Fibroblast of skin of scalp (primary cell): ENCODE measurements around the gene GPR25. TPM values are rescaled to one million over a fixed set of nuclear protein-coding genes. Genes with fewer than 3 reads are reported as not detected.

ENCODE experiments used
- DNase-seq: peaks from one replicate; pipeline ENCODE4 v3.0.0-alpha.2; 2013
- polyA plus RNA-seq, 2 experiments: library from polyadenylated mRNA; unstranded; fragments of 120-200 nt; gene quantifications; one replicate each; pipeline ENCODE4 v1.2.1, GENCODE V29; 2013; ENCODE audit not compliant: insufficient read length in 2 of 2

Gene GPR25, protein sequence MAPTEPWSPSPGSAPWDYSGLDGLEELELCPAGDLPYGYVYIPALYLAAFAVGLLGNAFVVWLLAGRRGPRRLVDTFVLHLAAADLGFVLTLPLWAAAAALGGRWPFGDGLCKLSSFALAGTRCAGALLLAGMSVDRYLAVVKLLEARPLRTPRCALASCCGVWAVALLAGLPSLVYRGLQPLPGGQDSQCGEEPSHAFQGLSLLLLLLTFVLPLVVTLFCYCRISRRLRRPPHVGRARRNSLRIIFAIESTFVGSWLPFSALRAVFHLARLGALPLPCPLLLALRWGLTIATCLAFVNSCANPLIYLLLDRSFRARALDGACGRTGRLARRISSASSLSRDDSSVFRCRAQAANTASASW
- polyA plus RNA-seq (2013, experiment 1 of 2; ENCODE audit: insufficient read length) = not detected
- polyA plus RNA-seq (2013, experiment 2 of 2; ENCODE audit: insufficient read length) = not detected

DNA sequence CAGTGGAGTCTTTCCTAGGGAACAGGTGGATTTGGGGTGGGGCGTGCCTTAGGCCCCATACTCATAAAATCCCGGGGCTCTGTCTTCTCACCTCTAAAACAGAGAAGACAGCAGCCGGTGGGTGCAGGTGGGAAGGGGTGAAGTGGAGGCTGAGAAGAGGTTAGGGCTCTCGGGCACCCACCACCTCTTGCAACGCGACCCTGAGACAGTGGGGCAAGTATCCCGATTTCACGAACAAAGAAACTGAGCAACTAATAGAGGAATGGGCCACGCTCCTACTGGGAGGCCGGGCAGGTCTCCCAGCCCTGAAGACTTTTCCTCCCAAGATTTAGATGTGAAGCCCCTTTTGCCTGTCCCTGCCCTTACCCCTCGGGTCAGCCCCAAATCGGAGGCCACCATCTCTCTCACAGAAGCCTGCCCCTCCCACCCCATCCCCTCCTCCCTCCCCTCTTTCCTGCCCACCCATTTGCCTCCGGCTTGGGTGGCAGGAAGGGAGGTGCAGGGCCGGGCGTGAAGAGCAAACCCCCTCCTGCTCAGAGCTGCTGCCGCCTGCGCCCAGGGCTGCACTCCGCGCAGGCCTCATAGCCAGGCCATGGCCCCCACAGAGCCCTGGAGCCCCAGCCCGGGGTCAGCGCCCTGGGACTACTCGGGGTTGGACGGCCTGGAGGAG lies at the start of gene GPR25:
Gene GPR25 (plus strand): TSS at position 536 of the 670 bp plus-strand sequence. CDS start 57 bp downstream, at position 593.
- DNase-seq = no peak

DNA sequence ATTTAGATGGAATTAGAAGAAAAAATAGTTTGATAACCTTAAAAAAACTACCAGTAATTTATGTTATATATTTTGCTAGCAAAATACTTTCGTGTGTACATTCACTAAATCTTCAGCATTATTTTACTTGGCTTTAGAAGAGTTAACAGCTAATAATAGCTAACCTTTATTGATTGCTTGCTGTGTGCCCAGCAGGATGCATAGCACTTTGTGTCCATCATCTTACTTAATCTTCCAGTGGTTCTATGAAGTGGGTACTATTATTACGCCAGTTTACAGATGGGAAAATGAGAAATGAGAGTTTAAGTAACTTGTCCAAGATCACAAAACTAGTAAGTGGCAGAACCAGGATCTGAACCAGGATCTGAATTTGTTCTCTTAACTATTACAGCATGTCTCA lies 41.7 kb upstream of the GPR25 start:
- DNase-seq = no peak

DNA sequence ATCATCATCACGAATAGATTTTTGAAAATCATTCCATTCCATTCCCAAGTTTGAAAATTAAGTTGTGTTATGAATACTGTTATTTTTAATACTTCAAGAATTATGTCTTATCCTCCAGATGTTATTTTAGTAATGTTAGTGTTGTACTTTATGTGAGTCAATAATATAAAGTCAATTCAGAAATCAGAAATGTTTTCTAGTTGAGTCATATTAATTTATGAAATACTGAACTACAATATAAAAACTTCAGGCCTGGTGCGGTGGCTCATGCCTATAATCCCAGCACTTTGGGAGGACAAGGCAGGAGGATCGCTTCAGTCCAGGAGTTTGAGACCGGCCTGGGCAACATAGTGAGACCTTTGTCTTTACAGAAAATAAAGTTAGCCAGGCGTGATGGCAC lies 38.4 kb upstream of the GPR25 start:
- DNase-seq = peak; percentile 50

DNA sequence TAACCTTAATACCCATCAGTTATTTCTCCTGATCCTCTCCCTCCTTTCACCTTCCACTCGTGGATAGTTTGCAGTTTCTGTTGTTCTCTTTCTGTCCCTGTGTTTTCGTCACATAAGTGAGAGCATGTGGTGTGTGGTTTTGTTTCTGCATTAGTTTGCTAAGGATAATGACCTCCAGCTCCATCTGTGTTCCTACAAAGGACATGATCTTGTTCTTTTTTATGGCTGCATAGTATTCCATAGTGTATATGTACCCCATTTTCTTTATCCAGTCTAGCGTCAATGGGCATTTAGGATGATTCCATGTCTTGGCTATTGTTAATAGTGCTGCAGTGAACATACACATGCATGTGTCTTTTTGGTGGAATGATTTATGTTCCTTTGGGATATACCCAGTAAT lies 36.6 kb upstream of the GPR25 start:
- no peak for DNase-seq

DNA sequence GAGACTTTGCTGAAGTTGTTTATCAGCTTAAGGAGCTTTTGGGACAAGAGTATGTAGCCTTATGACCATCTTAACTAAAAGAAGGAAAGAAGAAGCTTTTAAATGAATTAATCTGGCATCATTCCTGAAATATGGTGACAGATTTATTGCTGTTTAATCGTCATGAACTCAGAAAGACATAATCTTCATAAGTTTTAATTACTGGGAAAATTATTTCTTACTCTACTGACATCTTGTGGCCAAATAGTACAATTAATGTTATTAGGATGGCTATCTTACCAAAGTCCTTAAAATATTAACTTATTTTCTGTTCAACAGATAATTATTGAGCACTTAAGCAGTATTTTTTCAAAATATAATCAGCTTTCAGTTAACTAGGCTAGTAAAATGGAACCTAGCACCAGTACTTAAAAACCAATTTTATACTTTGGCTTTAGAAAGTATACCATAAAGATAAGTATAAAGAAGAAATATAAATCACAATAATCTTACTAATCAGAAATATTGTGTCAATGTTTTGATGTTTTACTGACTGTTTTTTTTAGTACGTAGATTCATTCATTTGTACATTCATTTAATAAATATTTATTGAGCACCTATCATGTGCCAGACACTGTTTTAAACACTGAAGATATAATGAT lies 34.7 kb upstream of the GPR25 start:
- peak; percentile 46 for DNase-seq

DNA sequence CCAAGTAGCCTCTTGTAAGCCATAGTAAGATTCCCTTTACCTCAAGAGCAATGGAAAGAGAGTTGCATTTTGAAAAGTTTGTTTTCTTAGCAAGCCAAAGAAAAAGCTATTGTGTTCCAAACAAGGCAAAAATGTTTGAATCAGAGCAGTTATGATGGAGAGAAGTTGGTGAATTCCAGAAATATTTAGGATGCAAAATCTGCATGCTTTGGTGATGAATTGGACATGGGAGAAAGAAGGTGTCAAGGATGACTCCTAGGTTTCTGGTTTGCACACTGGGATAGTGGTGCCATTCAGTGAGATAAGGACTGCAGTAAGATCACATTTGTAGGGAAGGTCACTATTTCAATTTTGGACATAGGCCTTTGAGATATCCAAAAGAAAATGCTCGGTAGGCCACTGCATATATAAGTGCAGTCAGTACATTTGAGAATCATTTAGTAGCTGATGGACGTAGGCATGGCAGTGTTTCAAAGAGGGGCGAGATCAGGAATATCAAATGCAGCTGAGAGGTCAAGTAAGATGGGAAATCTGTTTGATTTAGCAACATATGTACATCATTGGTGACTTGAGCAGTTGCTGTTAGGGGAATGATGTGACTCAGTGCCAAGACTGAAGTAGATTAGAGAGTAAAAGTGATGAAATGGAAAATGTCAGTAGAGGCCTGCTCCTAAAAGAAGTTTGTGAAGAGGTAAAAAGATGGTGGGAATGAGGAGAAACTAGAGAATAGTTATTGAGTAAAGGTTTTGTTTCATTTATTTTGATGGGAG lies 33.9 kb upstream of the GPR25 start:
- peak; percentile 76 for DNase-seq

DNA sequence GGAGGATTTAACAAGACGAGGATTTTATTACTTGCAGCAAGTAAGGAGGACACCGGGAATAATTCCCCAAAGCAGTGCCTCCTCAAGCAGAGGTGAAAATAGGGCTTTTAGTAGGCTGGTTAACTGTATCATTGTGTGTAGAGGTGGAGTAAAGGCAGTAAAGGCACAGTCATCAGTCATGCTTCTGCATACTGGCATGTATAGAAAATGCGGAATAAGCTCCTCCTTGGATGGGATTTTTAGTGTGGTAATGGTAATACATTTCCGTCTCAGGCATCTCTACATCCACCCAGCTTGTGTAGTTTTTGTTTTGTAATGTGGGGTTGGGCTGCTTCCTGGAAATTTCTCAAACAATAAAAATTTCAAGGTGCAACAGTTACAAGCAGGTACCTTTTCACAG lies 27.4 kb upstream of the GPR25 start:
- no peak for DNase-seq

DNA sequence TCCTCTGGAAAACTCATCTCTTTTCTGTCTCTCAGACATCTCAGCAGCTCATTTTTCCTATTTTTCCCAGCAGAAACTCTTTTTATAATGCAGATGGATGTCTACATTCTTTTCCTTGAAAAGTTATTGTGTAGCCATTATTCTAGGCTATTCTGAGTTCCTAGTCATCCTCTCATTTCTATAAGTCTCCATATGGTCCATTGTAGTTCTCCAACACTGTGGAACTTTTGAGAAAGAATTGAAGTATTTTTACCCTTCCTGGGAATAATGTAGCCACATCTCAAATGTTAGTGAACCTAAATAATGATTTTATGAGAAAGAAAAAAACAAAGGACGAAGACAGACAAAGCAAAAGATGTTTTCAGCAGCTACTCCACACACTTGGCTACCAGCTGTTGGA lies 26.4 kb upstream of the GPR25 start:
- DNase-seq = no peak

DNA sequence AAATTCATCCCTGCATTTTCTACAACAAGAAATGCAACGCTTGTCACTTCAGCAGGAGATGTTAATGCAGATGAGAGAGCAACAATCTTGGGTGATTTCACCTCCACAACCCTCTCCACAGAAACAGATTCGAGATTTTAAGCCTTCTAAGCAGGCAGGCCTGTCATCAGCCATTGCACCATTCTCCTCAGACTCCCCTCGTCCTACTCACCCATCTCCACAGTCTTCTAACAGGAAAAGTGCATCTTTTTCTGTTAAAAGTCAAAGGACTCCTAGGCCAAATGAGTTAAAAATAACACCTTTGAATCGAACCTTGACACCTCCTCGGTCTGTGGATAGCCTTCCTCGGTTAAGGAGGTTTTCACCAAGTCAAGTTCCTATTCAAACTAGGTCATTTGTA lies 23.4 kb upstream of the GPR25 start:
- DNase-seq = no peak

DNA sequence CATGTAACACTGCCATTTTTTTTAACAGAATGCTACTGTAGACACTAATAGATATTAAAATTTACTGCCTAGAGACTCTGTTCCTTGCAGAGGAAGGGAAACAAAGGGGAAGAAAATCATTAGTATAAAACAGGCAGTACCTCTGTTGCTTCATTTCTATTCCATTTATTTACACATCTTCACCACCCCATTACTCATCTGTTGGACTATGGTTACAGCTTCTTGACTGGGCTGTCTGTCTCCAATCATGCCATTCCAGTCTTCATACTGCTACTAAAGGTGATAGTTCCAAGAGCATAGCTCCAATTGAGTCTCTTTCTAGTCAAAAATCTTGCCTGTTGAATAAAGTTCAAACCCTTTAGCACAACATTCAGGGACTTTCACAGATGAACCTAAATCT lies 22.2 kb upstream of the GPR25 start:
- no peak for DNase-seq

DNA sequence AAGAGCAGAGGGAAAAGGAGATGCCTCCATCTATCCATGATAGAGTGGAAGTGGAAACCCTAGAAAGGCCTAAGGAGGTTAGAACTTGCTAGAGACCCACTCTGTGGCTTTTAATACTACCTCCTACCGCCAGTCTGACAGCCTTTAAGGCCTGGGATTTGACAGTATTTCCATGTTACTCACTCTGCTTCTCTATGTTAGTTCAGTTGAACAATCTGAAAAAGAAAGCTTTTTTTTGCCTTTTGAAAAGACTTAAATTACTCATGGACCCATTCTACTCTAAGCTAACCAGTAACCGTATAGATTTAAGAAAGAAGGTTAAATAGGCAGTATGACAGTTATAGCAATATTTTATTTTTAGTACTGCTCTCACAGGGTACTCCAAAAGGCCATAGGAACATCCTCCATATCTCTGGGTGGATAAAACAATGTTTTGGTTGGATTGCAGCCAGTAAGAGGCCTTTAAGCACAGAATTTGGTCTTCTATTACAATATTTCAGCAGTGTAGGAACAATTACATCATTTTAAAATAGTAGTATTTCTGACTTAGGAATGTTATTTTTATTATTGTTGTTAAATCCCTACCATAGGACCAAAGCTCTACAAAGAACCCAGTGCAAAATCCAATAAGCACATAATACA lies 15.9 kb upstream of the GPR25 start:
- peak; percentile 91 for DNase-seq

DNA sequence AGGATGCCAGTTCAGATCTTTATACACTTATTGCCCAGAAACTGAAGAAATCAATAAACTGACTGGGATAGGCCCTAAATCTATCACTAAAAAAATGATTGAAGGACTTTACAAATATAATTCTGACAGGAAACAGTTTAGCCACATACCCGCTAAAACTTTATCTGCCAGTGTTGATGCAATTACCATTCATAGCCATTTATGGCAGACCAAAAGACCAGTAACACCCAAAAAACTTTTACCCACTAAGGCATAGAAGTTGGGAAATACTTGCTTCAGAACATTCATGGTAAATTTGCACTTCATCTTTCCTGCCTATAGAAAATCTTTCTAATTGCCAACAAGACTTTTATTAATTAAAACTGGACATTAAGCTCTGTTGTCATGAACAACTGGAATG lies 15.0 kb upstream of the GPR25 start:
- no peak for DNase-seq

DNA sequence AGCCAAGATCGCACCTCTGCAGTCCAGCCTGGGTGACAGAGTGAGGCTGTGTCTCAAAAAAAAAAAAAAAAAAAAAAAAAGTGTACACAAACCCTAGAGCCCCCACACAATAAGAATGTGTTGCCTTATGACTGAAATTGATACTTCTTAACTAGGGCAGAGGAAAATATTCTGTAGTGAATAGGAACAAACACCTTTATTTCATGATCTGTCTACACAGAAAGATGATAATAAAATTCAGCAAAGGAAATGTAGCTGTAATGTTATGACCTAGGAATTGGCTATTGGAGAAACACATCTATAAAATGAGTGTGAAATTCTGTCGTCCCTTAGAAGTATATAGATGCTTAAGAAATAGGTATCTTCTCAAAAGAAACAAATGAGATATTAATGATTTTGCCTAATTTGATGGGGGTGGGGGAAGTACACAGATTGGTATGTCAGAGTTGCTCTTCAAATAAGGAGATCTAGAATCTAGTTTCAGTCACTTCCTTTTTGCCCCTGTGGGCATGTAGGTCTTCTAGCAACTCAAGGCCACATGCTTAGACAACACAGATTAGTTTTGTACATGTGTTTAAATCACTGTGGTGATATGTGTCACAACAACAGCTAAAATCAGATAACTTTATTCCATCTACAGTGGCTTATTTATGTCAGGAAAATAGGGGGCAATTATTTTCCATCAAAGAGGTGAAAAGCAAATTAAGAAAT lies 10.7 kb upstream of the GPR25 start:
- no peak for DNase-seq

DNA sequence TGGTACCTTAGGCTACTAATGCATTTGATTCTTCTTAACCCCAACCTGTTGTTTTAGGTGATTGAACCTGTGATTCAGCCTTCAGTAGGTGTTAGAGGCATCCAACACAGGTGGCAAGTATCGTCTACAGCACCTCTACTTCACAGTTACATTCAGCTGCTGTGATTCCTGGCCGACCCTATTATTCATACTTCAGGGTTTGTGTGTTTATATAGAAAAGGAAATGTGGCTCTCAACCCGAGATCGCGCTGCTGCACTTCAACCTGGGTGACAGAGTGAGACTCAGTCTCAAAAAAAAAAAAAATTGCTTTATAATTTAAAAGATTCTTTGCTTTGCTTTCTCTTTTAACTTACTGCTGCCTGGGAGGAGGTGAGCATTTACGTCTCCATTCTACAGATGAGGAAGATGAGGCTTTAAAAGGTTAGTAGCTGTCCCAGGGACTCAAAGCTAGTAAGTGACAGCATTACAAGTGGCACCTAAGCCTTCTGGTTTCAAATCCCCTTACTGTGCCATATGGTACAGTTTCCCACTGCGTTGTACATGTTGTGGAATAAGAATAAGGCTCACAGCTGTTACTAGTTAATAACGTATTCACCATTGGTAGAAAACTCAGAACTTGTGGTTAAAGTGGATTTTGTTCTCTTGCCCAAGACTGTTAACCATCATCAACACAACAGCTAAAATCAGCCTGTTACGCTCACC lies 9.9 kb upstream of the GPR25 start:
- no peak for DNase-seq

DNA sequence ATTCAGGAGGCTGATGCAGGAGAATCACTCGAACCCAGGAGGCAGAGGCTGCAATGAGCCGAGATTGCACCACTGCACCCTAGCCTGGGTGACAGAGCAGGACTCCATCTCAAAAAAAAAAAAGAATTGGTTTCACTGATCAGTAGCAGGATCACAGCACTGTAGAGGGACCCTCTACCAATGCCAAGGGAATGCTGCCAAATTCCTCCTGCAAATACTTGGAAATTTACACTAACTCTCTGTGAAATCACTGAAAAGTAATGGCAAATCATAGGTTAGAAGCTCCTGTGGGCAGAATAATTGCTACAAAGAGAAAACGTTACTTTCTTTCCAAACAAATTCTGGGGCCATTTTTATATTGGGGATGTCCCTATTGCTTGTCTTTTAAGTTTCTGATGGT lies 6.7 kb upstream of the GPR25 start:
- peak; percentile 24 for DNase-seq

DNA sequence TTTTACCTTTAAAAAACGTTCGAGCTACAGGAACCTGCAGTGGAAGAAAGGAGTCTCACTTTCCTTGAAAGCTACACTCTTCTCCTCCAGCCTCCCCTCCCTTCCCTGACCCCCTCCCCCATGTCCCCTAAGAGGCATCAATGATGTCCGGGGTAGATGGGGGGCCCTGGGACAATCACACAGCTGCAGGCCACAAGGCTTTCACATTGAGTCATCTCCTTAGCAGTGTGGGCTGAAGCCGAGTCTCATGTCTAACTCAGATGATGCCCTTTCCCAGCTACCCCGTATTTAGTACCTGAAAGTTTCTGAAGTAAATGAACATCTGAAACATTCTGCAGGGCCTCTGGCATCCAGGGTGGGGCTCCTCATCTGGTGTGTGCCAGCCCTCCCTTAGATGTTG lies 6.3 kb upstream of the GPR25 start:
- DNase-seq = no peak

DNA sequence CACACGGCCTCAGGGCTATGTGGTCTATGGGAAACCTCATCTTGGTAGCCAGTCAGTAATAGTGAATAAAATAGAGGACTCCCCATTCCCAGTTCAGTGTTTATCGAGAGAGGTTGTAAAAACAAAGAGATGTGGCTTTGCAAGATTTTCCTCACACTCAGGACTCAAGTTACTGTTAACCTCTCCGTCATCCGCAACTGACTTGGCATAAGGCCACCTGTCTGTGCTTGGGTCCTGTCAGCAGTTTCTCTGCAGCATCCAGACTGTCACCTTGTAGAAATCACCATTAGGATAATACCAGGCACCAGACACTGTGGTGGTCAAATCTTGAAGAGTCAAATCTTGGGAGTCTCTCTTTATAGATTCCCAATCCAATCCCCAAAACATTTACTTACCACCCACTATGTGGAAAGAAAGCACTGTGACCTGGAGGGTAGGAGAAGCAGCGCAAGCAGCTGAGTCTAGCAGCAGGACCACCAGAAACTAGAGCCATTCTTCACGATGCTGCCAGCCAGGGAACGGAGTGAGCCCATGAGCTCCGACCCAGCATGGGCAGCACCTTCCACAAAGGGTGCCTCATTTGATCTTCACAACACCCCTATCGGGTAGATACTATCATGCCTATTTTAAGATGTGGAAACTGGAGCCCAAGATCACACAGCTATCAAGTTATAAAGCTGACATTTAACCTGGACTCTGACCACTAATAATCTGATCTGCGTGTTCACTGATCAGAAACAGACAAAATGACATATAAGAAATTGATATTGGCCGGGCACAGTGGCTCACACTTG lies 5.6 kb upstream of the GPR25 start:
- DNase-seq = peak; percentile 20

DNA sequence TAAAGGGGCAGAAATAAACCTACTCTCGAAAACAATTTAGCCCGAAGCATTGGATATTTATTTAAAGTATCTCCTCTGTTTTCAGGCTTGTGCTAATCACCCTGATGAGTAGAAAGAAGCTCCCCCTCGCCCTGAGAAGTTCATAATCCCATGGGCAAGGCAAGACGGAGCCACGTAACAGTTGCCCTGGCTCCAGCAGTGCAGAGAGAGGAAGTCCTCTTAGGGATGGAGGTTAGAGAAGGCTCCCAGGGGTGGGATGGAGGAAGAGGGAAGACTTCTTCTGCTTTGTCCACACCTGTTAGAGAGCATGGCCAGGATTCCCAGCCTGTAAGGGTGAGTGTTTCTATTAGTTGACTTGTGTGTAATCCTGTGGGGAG lies 3.4 kb upstream of the GPR25 start:
- no peak for DNase-seq

DNA sequence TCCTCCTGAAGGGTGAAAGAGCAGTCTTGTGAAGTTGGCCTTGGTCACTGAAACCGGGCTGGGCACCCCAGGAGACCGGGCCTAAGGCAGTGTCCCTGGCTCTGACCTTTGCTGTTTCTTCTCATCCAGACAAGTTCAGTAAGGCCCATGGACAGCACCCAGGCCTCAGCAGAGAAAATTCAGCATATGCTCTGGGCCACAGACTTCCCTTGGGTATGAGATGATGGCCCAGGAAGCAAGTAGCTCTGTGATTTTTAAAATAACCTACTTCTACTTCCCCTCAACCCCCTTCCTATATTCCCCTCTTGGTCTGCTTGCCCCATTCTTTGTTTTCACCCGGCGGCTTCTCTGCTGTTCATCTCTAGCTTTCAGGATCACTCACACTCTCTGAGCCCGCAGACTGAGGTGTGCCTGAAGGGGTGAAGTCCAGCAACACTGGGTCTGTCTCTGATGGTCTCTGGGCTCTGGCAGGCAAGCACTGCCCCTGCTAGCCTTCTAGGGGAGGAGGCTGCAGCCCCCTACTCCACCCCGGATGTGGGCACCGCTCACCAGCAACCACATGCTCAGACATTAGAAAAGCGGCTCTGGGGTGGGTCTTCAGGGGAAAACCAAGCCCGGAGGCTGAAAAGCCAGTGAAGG lies 2.9 kb upstream of the GPR25 start:
- DNase-seq = no peak
